Left ventricle myocardium inferior (tissue), 1 donor: ENCODE measurements around the gene PEMT. TPM values are rescaled to one million over a fixed set of nuclear protein-coding genes. Genes with fewer than 3 reads are reported as not detected.

Source experiments
- DNase-seq: peaks from one replicate; pipeline ENCODE4 v3.0.0-alpha.2; 2020
- H3K27ac ChIP-seq: fragments of 200-600 bp; replicated peaks from 2 replicates; pipeline ENCODE4 v1.8.0; 2021
- H3K27me3 ChIP-seq: fragments of 200-600 bp; 2 replicates; pipeline ENCODE4 v1.8.0; 2021; ENCODE audit warnings: low read depth
- H3K36me3 ChIP-seq: fragments of 200-600 bp; 2 replicates; pipeline ENCODE4 v1.8.0; 2021
- H3K4me1 ChIP-seq: fragments of 200-600 bp; 2 replicates; pipeline ENCODE4 v1.8.0; 2021
- H3K4me3 ChIP-seq: fragments of 200-600 bp; 2 replicates; pipeline ENCODE4 v1.8.0; 2021; ENCODE audit warnings: mild to moderate bottlenecking, moderate library complexity
- H3K9me3 ChIP-seq: fragments of 200-600 bp; replicated peaks from 2 replicates; pipeline ENCODE4 v1.8.0; 2021
- intact Hi-C: fragments of 100-400 bp; cut with micrococcal nuclease; formaldehyde crosslinking; loops from one replicate; pipeline ENCODE4 v1.11.0; 2022
- total RNA-seq: library from RNA; stranded (reverse); fragmentation: NEBNext Ultra II Directional; extraction: Animal tissue kit (Norgen Biotek cat#: 25700); gene quantifications from one replicate; pipeline ENCODE4 v1.2.1, GENCODE V29; 2021
- TF ChIP-seq, protein P1 (sequence below): fragments of 200-600 bp; IDR thresholded peaks from 2 replicates; pipeline ENCODE4 v1.8.0; 2021; ENCODE audit warnings: antibody characterized with exemption, mild to moderate bottlenecking, borderline replicate concordance
- donor health status: DM: no; HTN: yes; CAD: no; lungs with severe emphysema.

PEMT gene
- total RNA-seq, 1 donor from 2014 or later = 18.8 TPM

DNA sequence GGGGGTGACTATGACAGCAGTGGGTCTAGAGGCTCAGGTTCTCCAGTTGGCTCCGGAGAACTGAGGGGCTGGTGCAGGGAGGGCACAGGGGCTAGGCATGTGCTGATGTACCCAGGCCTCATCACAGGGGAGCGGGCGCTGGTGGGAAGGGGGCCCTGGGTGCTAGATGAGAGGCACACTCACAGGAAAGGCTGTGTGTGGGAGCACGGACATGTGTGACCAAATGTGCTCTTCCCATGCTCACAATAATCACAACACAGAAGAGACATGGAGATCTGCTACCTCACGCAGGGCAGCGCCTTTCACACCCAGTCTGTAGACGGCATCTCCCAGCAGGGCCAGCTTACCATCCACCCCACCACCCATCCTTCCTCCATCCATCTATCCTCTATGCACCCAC lies 77.9 kb downstream of the PEMT start:
- H3K4me1 ChIP-seq = no peaks in the 10 kb centered on the region
- H3K27me3 ChIP-seq = no peaks in the 10 kb centered on the region
- TF ChIP-seq, protein P1, sequence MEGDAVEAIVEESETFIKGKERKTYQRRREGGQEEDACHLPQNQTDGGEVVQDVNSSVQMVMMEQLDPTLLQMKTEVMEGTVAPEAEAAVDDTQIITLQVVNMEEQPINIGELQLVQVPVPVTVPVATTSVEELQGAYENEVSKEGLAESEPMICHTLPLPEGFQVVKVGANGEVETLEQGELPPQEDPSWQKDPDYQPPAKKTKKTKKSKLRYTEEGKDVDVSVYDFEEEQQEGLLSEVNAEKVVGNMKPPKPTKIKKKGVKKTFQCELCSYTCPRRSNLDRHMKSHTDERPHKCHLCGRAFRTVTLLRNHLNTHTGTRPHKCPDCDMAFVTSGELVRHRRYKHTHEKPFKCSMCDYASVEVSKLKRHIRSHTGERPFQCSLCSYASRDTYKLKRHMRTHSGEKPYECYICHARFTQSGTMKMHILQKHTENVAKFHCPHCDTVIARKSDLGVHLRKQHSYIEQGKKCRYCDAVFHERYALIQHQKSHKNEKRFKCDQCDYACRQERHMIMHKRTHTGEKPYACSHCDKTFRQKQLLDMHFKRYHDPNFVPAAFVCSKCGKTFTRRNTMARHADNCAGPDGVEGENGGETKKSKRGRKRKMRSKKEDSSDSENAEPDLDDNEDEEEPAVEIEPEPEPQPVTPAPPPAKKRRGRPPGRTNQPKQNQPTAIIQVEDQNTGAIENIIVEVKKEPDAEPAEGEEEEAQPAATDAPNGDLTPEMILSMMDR = no peak
- H3K36me3 ChIP-seq = no peaks in the 10 kb centered on the region
- no peak overlapping the region for H3K27ac ChIP-seq
- DNase-seq = peak; percentile 9
- intact Hi-C loops = no loop called here
- H3K4me3 ChIP-seq = no peak overlapping the region
- H3K9me3 ChIP-seq = no peaks in the 10 kb centered on the region

DNA sequence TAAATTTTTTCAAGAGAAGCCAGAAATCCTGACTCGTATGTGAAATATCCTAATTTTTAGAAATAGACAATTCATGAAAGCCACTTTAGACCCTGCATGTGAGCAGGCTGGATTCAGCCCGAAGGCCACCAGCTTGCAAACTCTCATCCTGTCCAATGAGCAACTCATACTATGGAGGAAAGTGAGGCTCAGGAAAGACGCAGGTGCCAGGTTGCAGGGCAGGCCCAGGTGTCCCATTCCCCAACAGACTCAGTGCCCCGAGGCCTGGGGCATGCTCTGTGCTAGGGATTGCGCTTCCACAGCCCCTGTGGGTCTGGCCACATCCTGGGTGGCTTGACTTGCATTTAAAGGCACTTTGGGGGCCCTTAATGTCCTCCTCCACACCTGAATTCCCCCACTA lies 78.6 kb downstream of the PEMT start:
- H3K4me3 ChIP-seq = no peak overlapping the region
- no peaks in the 10 kb centered on the region for H3K36me3 ChIP-seq
- H3K27ac ChIP-seq = no peak overlapping the region
- H3K4me1 ChIP-seq = peaks cover under 1% of the 10 kb centered on the region
- peak; percentile 6 for DNase-seq
- no peaks in the 10 kb centered on the region for H3K9me3 ChIP-seq
- intact Hi-C loops = no loop called here
- no peaks in the 10 kb centered on the region for H3K27me3 ChIP-seq
- TF ChIP-seq, protein P1 = no peak

DNA sequence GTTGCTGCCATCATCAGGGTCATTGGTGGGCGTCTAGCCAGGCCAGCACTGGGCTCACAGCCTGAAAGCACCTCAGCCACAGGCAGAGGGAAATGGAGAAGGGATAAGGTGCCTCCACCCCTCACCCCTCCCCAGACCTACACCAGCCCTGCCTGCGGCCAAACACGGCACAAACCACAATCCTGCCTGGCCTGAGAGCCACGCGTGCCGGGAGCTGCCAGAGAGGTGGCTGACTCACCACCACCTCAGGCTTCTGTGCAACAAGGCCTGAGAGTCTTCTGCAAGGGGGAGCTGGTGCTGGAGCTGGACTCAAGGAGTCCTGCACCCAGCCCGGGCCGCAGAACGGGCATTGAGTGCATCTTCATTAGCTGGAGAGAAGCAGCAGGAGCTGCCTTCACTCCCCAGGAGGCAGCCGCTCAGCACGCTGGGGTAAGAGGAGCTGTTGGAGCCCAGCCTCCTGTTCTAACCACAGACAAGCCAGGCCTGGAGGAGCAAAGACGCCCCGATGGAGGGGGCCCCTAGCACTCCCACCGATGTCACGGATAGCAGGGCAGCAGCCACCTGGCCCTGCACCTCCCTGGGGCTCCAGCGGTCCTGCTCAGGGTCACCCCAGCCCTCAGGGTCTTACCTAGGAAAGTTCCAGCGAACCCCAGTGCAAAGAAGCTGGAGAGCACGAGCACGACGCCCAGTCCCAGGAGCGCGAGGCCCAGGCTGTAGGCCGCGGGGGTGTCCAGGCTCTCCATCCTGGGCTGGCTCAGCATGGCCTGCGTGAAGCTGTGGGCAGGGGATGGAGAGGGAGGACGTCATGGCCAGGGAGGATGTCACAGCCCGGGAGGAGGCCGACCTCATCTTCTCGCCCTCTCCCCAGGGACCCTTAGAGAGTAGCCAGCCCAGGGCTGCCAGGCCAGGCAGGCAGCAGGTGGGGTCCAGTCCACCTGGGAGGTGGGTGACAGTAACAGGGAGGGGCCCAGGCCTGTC lies 79.3 kb downstream of the PEMT start:
- H3K27ac ChIP-seq = no peak overlapping the region
- no peaks in the 10 kb centered on the region for H3K36me3 ChIP-seq
- no peaks in the 10 kb centered on the region for H3K27me3 ChIP-seq
- DNase-seq = peak; percentile 9
- TF ChIP-seq, protein P1 = no peak
- H3K4me1 ChIP-seq = peaks cover 7% of the 10 kb centered on the region
- H3K9me3 ChIP-seq = no peaks in the 10 kb centered on the region
- no peak overlapping the region for H3K4me3 ChIP-seq
- intact Hi-C loops = no loop called here

DNA sequence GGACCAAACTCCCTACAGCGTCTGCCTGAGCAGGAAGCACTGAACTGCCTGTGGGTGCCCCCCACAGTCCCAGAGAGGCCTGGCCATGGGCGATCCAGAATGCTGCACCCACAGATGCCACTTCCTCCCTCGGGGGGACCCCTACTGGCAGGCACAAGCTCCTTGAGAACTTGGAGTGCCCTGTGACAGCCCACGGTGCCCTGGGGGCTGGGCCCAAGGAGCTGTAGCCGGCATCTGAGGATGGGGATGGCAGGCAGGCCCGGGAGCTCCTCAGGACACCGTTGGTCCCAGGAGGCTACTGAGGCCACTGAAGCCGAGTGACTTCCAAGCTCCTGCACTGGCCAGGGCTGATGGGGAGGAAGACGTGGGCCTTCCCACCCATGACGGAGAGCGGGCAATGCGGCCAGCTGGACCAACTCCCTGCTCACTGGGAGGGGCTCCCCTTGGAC lies 80.2 kb downstream of the PEMT start:
- Histone ChIP-seq H3K4me1 (peaks cover 15% of the 10 kb centered on the region), H3K9me3 (no peaks in the 10 kb centered on the region), H3K4me3 (no peak overlapping the region), H3K27ac (no peak overlapping the region), H3K27me3 (no peaks in the 10 kb centered on the region), H3K36me3 (no peaks in the 10 kb centered on the region)
- TF ChIP-seq, protein P1 = no peak
- intact Hi-C loops = no loop called here
- DNase-seq = peak; percentile 9

DNA sequence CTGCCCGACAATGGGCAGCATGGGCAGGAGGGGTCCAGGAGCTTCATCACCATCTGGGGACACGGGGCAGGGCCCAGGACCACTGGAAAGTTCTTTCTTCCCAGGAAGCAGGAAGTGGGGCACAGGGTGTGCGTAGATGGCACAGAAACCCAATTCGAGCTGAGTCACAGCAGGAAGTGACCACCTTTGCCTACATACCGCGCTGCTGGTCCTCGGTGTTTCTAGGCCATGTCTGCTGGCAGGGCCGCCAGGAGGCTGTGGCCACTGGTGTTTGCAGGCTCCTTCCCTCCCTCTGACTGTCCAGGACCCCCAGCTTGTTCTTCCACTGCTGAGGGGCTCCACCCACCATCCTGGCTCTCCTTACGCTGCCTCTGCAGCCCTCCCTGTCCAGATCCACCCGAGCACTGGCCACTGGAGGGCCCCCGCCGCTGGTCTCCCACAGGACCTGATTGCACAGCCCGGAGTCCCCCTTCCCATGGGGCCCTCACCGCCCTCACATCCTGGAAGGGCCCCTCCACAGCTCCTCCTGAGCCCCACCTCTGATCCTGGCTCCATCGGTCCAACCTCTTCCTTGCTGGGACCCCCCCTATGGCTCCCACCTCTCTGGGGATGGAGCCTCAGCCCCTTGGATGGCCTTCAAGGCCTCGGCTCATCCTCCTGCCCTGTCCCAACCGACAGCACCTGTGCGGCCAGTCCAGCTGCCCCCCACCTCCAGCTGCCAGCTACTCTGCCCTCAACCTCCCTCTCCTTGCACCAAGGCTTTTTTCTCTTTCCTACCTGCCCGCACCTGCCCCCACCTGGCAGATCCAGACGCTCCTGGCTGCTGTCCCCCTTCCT lies 80.8 kb downstream of the PEMT start:
- intact Hi-C loops = no loop called here
- TF ChIP-seq, protein P1 = no peak
- H3K36me3 ChIP-seq = no peaks in the 10 kb centered on the region
- H3K9me3 ChIP-seq = no peaks in the 10 kb centered on the region
- H3K27ac ChIP-seq = no peak overlapping the region
- H3K27me3 ChIP-seq = no peaks in the 10 kb centered on the region
- H3K4me3 ChIP-seq = no peak overlapping the region
- peak; percentile 10 for DNase-seq
- H3K4me1 ChIP-seq = peaks cover 18% of the 10 kb centered on the region
